HepG2 (cell line): ENCODE measurements around the gene APH1B.

Experiments
- BCLAF1 ChIP-seq: fragments of 450-650 bp; IDR thresholded peaks from 2 replicates; pipeline ENCODE4 v1.6.1; 2017; ENCODE audit warnings: mild to moderate bottlenecking
- BHLHE40 ChIP-seq: IDR thresholded peaks from 2 replicates; pipeline ENCODE4 v1.6.1; 2011; ENCODE audit warnings: low read length, improper control_type of control experiment
- CTCF ChIP-seq: sonication (generic); formaldehyde crosslinking; IDR thresholded peaks from 2 replicates; pipeline ENCODE4 v1.5.0; 2020; ENCODE audit warnings: mild to moderate bottlenecking, missing genetic modification reagents, moderate library complexity
- DR1 ChIP-seq: sonication (generic); formaldehyde crosslinking; IDR thresholded peaks from 2 replicates; pipeline ENCODE4 v1.8.0; 2021; ENCODE audit warnings: mild to moderate bottlenecking, missing genetic modification reagents, inconsistent platforms
- E2F5 ChIP-seq: sonication (generic); formaldehyde crosslinking; conservative IDR thresholded peaks from 2 replicates; pipeline ENCODE4 v1.4.0; 2020; ENCODE audit warnings: missing genetic modification reagents
- KDM4B ChIP-seq: sonication (generic); formaldehyde crosslinking; IDR thresholded peaks from 2 replicates; pipeline ENCODE4 v1.4.0; 2020; ENCODE audit warnings: missing genetic modification reagents
- MAFK ChIP-seq, 2 experiments: IDR thresholded peaks in 1 of 2; conservative IDR thresholded peaks in 1 of 2; 2 replicates each; pipeline ENCODE4 v1.6.1; 2011; ENCODE audit warnings: improper control_type of control experiment in 2 of 2, low read length in 2 of 2
- MAZ ChIP-seq, 2 experiments: sonication (generic) in 1 of 2; formaldehyde crosslinking in 1 of 2; IDR thresholded peaks; 2 replicates each; pipeline versions ENCODE4 v1.5.0 to v1.6.1; 2012 to 2020; ENCODE audit warnings: low read depth in 2 of 2, mild to moderate bottlenecking in 2 of 2, borderline replicate concordance in 1 of 2, improper control_type of control experiment in 1 of 2, low read length in 1 of 2, missing genetic modification reagents in 1 of 2, moderate library complexity in 1 of 2
- PLRG1 ChIP-seq: fragments of 450-650 bp; conservative IDR thresholded peaks from 2 replicates; pipeline ENCODE4 v1.6.1; 2016
- SETDB1 ChIP-seq: sonication (generic); formaldehyde crosslinking; IDR thresholded peaks from 2 replicates; pipeline ENCODE4 v1.5.1; 2020; ENCODE audit warnings: missing genetic modification reagents, mild to moderate bottlenecking, borderline replicate concordance
- TAF1 ChIP-seq: sonication (generic); formaldehyde crosslinking; IDR thresholded peaks from 2 replicates; pipeline ENCODE4 v1.4.0; 2020; ENCODE audit warnings: missing genetic modification reagents

- TF ChIP-seq SETDB1 (CRISPR knock-in tag), result no peak
- TF ChIP-seq CTCF (CRISPR knock-in tag), result no peak
- no peak for TF ChIP-seq PLRG1
- no peak for TF ChIP-seq MAFK (conservative IDR thresholded peaks at IDR 0.05 in 1 of 2, IDR thresholded peaks at IDR 0.05 in 1 of 2; ENCODE audit: low read length in 2 of 2)
- TF ChIP-seq DR1, result no peak
- TF ChIP-seq MAZ (IDR thresholded peaks at IDR 0.05; ENCODE audit: borderline replicate concordance, low read depth, low read length), result no peak
- TF ChIP-seq MAZ (CRISPR knock-in tag; IDR thresholded peaks at IDR 0.05; ENCODE audit: low read depth), result no peak
- no peak for TF ChIP-seq BCLAF1
- TF ChIP-seq TAF1 (CRISPR knock-in tag), result no peak
- no peak for TF ChIP-seq BHLHE40
- no peak for TF ChIP-seq E2F5
- TF ChIP-seq KDM4B (CRISPR knock-in tag), result no peak
Observed at GRCh38 chr15:63256433-63257274, 20.8 kb upstream of the APH1B start.
